ENCODE measurements around the gene CACNA1I. TPM values are rescaled to one million over a fixed set of nuclear protein-coding genes. Genes with fewer than 3 reads are reported as not detected.

CACNA1I gene
- total RNA-seq, 2 donors from 2014 or later, result 0.34 to 0.58 TPM

GRCh38 chr22:39686776-39687525 lies 116.4 kb downstream of the CACNA1I start:
- DNase-seq (no peak), ATAC-seq (replicated peaks in 1 of 2) (no peak)
- Mint-ChIP-seq H3K4me3 (no peak overlapping the region), H3K27ac (no peak overlapping the region), H3K4me1 (ENCODE audit: low read depth) (peaks cover 9% of the 10 kb centered on the region), H3K27me3 (ENCODE audit: low read depth) (peaks cover 24% of the 10 kb centered on the region), H3K36me3 (ENCODE audit: insufficient read depth in 2 of 2) (no peaks in the 10 kb centered on the region), H3K9me3 (no peaks in the 10 kb centered on the region)

- Mint-ChIP-seq H3K9me3 (no peaks in the 10 kb centered on the region), H3K4me1 (ENCODE audit: low read depth) (peaks cover 9% of the 10 kb centered on the region), H3K27ac (no peak overlapping the region), H3K4me3 (no peak overlapping the region), H3K36me3 (ENCODE audit: insufficient read depth in 2 of 2) (no peaks in the 10 kb centered on the region), H3K27me3 (ENCODE audit: low read depth) (peaks cover 24% of the 10 kb centered on the region)
- DNase-seq (no peak), ATAC-seq (replicated peaks in 1 of 2) (no peak)
Observed at GRCh38 chr22:39688186-39688785, 117.7 kb downstream of the CACNA1I start.

- Mint-ChIP-seq H3K4me3 (no peak overlapping the region), H3K27ac (no peak overlapping the region), H3K4me1 (ENCODE audit: low read depth) (peaks cover 9% of the 10 kb centered on the region), H3K9me3 (no peaks in the 10 kb centered on the region), H3K36me3 (ENCODE audit: insufficient read depth in 2 of 2) (no peaks in the 10 kb centered on the region), H3K27me3 (ENCODE audit: low read depth) (peaks cover 24% of the 10 kb centered on the region)
- ATAC-seq (replicated peaks in 1 of 2), result no peak
- no peak for DNase-seq
Observed at GRCh38 chr22:39689421-39689820, 118.9 kb downstream of the CACNA1I start.

GRCh38 chr22:39690881-39691605 lies 120.5 kb downstream of the CACNA1I start:
- Mint-ChIP-seq H3K27me3 (ENCODE audit: low read depth) (peaks cover 20% of the 10 kb centered on the region), H3K4me1 (ENCODE audit: low read depth) (peaks cover 9% of the 10 kb centered on the region), H3K9me3 (no peaks in the 10 kb centered on the region), H3K36me3 (ENCODE audit: insufficient read depth in 2 of 2) (no peaks in the 10 kb centered on the region), H3K27ac (no peak overlapping the region), H3K4me3 (peak overlapping the region in 1 of 2 donors; percentile 47)
- ATAC-seq (replicated peaks in 1 of 2) (peak; percentile 62 to 71), DNase-seq (peak; percentile 29 to 44)

GRCh38 chr22:39693943-39694500 lies 123.5 kb downstream of the CACNA1I start:
- H3K36me3 Mint-ChIP-seq (ENCODE audit: insufficient read depth in 2 of 2), result no peaks in the 10 kb centered on the region
- H3K4me3 Mint-ChIP-seq, result no peak overlapping the region
- DNase-seq, result no peak
- ATAC-seq (replicated peaks in 1 of 2), result no peak
- no peak overlapping the region for H3K27ac Mint-ChIP-seq
- peaks cover 6% of the 10 kb centered on the region for H3K27me3 Mint-ChIP-seq (ENCODE audit: low read depth)
- peaks cover 9% of the 10 kb centered on the region for H3K4me1 Mint-ChIP-seq (ENCODE audit: low read depth)
- no peaks in the 10 kb centered on the region for H3K9me3 Mint-ChIP-seq

- H3K27ac Mint-ChIP-seq, result no peak overlapping the region
- no peaks in the 10 kb centered on the region for H3K9me3 Mint-ChIP-seq
- no peak for DNase-seq
- no peak for ATAC-seq (replicated peaks in 1 of 2)
- H3K27me3 Mint-ChIP-seq (ENCODE audit: low read depth), result no peaks in the 10 kb centered on the region
- no peaks in the 10 kb centered on the region for H3K4me1 Mint-ChIP-seq (ENCODE audit: low read depth)
- H3K4me3 Mint-ChIP-seq, result no peak overlapping the region
- H3K36me3 Mint-ChIP-seq (ENCODE audit: insufficient read depth in 2 of 2), result no peaks in the 10 kb centered on the region
Observed at GRCh38 chr22:39697790-39698430, 127.4 kb downstream of the CACNA1I start.

- Mint-ChIP-seq H3K36me3 (ENCODE audit: insufficient read depth in 2 of 2) (no peaks in the 10 kb centered on the region), H3K27me3 (ENCODE audit: low read depth) (no peaks in the 10 kb centered on the region), H3K4me3 (no peak overlapping the region), H3K27ac (no peak overlapping the region), H3K9me3 (no peaks in the 10 kb centered on the region), H3K4me1 (ENCODE audit: low read depth) (no peaks in the 10 kb centered on the region)
- ATAC-seq (replicated peaks in 1 of 2), result no peak
- DNase-seq, result no peak
Observed at GRCh38 chr22:39699631-39700360, 129.2 kb downstream of the CACNA1I start.

- H3K4me1 Mint-ChIP-seq (ENCODE audit: low read depth), result no peaks in the 10 kb centered on the region
Observed at GRCh38 chr22:39700565-39700964, 130.0 kb downstream of the CACNA1I start.

GRCh38 chr22:39703091-39703490 lies 132.5 kb downstream of the CACNA1I start:
- H3K27me3 Mint-ChIP-seq (ENCODE audit: low read depth), result no peaks in the 10 kb centered on the region
- DNase-seq (no peak), ATAC-seq (replicated peaks in 1 of 2) (no peak)
- H3K36me3 Mint-ChIP-seq (ENCODE audit: insufficient read depth in 2 of 2), result no peaks in the 10 kb centered on the region
- H3K4me3 Mint-ChIP-seq, result no peak overlapping the region
- no peaks in the 10 kb centered on the region for H3K9me3 Mint-ChIP-seq
- no peak overlapping the region for H3K27ac Mint-ChIP-seq
- no peaks in the 10 kb centered on the region for H3K4me1 Mint-ChIP-seq (ENCODE audit: low read depth)

More at GRCh38 chr22:39700565-39700964, 130.0 kb downstream of the CACNA1I start:
- DNase-seq, result no peak
- no peak overlapping the region for H3K4me3 Mint-ChIP-seq
- H3K27ac Mint-ChIP-seq, result no peak overlapping the region
- no peak for ATAC-seq (replicated peaks in 1 of 2)
- H3K9me3 Mint-ChIP-seq, result no peaks in the 10 kb centered on the region
- H3K36me3 Mint-ChIP-seq (ENCODE audit: insufficient read depth in 2 of 2), result no peaks in the 10 kb centered on the region
- H3K27me3 Mint-ChIP-seq (ENCODE audit: low read depth), result no peaks in the 10 kb centered on the region

- ATAC-seq (replicated peaks in 1 of 2), result no peak
- H3K36me3 Mint-ChIP-seq (ENCODE audit: insufficient read depth in 2 of 2), result no peaks in the 10 kb centered on the region
- no peak overlapping the region for H3K27ac Mint-ChIP-seq
- no peak for DNase-seq
- H3K4me3 Mint-ChIP-seq, result no peak overlapping the region
- H3K9me3 Mint-ChIP-seq, result no peaks in the 10 kb centered on the region
- no peaks in the 10 kb centered on the region for H3K27me3 Mint-ChIP-seq (ENCODE audit: low read depth)
- no peaks in the 10 kb centered on the region for H3K4me1 Mint-ChIP-seq (ENCODE audit: low read depth)
Observed at GRCh38 chr22:39703928-39704639, 133.5 kb downstream of the CACNA1I start.

- Mint-ChIP-seq H3K27ac (no peak overlapping the region), H3K9me3 (no peaks in the 10 kb centered on the region), H3K27me3 (ENCODE audit: low read depth) (no peaks in the 10 kb centered on the region), H3K4me1 (ENCODE audit: low read depth) (no peaks in the 10 kb centered on the region), H3K36me3 (ENCODE audit: insufficient read depth in 2 of 2) (no peaks in the 10 kb centered on the region), H3K4me3 (no peak overlapping the region)
- ATAC-seq (replicated peaks in 1 of 2) (no peak), DNase-seq (no peak)
Observed at GRCh38 chr22:39705386-39705785, 134.8 kb downstream of the CACNA1I start.
